HepG2 (cell line): ENCODE results near the gene KHK. TPM values are rescaled to one million over a fixed set of nuclear protein-coding genes. Genes with fewer than 3 reads are reported as not detected.
A peak's percentile ranks its signal among the peaks of the same experiment; 100 is the strongest.

Experiments
- ATAC-seq: fragments of 200-7000 bp; cut with Tn5 transposase; 3 replicates; pipeline ENCODE4 v1.9.1; 2020; ENCODE audit warnings: mild to moderate bottlenecking, moderate library complexity
- BruUV-seq: library from RNA; stranded (reverse); fragments of 400-500 nt; replicated peaks from 2 replicates; lab custom pipeline; 2021; lab: Mats Ljungman, UMichigan
- CTCF ChIA-PET: fragments of 300-600 bp; formaldehyde crosslinking; extraction: SDS; loops from one replicate; lab custom pipeline; 2021; ENCODE audit warnings: low total read pairs, inconsistent platforms, low intra/inter-chr PET ratio; lab: Yijun Ruan, JAX
- POLR2A ChIA-PET: fragments of 350-600 bp; sonication (Branson Sonifier 250); formaldehyde crosslinking; loops from one replicate; lab custom pipeline; 2020; ENCODE audit warnings: antibody characterized with exemption, inconsistent platforms; lab: Yijun Ruan, JAX
- DNase-seq: peaks from one replicate; pipeline ENCODE4 v3.0.0-alpha.2; 2015; ENCODE audit warnings: low spot score
- FAIRE-seq: peaks from 3 replicates; lab custom pipeline; 2011; peaks lifted over from hg19 to GRCh38; lab: Jason Lieb, UNC
- H2AFZ ChIP-seq: one replicate; pipeline ENCODE4 v1.6.1; 2011; ENCODE audit warnings: low read length, inconsistent platforms
- H3K27ac ChIP-seq: fragments of 300-600 bp; 3 replicates; pipeline ENCODE4 v1.8.0; 2011; ENCODE audit warnings: mixed run types, mild to moderate bottlenecking, mixed read lengths, low read length, inconsistent platforms; ENCODE audit not compliant: insufficient read depth; ENCODE audit errors: extremely low read length
- H3K27me3 ChIP-seq, 2 experiments: fragments of 200-600 bp in 1 of 2; 2 replicates in 1 of 2; 3 replicates in 1 of 2; pipeline versions ENCODE4 v1.6.0 to v1.8.0; 2011; ENCODE audit warnings: low read length in 2 of 2, mild to moderate bottlenecking in 2 of 2, moderate library complexity in 2 of 2, inconsistent platforms in 1 of 2; ENCODE audit not compliant: insufficient read depth in 2 of 2, control insufficient read depth in 1 of 2
- H3K36me3 ChIP-seq, 2 experiments: fragments of 200-600 bp in 1 of 2; replicated peaks in 1 of 2; 2 replicates in 1 of 2; 3 replicates in 1 of 2; pipeline versions ENCODE4 v1.5.1 to v1.8.0; 2011; ENCODE audit warnings: low read length in 2 of 2, inconsistent platforms in 1 of 2; ENCODE audit not compliant: insufficient read depth in 2 of 2, control insufficient read depth in 1 of 2
- H3K4me1 ChIP-seq: 2 replicates; pipeline ENCODE4 v1.5.1; 2012; ENCODE audit warnings: low read length, inconsistent platforms; ENCODE audit not compliant: insufficient read depth
- H3K4me2 ChIP-seq: 2 replicates; pipeline ENCODE4 v1.6.0; 2011; ENCODE audit warnings: low read depth, low read length, inconsistent platforms
- H3K4me3 ChIP-seq, 3 experiments: fragments of 200-600 bp in 1 of 3; sonication (generic), shearing (Covaris generic) in 1 of 3; replicated peaks in 1 of 3; 2 replicates each; pipeline ENCODE4 v1.5.1; 2011 to 2016; ENCODE audit warnings: low read length in 3 of 3, inconsistent platforms in 2 of 3, low read depth in 2 of 3, mild to moderate bottlenecking in 2 of 3, control low read depth in 1 of 3, mixed read lengths in 1 of 3; ENCODE audit not compliant: insufficient read depth in 1 of 3
- H3K79me2 ChIP-seq: one replicate; pipeline ENCODE4 v1.6.1; 2011; ENCODE audit warnings: low read length, inconsistent platforms; ENCODE audit not compliant: insufficient read depth
- H3K9ac ChIP-seq: 2 replicates; pipeline ENCODE4 v1.6.0; 2011; ENCODE audit warnings: mild to moderate bottlenecking, low read depth, low read length, inconsistent platforms; ENCODE audit not compliant: insufficient read depth
- H3K9me3 ChIP-seq: 2 replicates; pipeline ENCODE4 v1.5.1; 2012; ENCODE audit warnings: mild to moderate bottlenecking, low read length
- H4K20me1 ChIP-seq: 2 replicates; pipeline ENCODE4 v1.6.0; 2011; ENCODE audit warnings: inconsistent platforms, mild to moderate bottlenecking, low read length, moderate library complexity; ENCODE audit not compliant: insufficient read depth
- AGO2 ChIP-seq: fragments of 200-400 bp; formaldehyde crosslinking; optimal IDR thresholded peaks from 2 replicates; pipeline ENCODE3; 2017; ENCODE audit warnings: mild to moderate bottlenecking, low read depth, low read length, moderate library complexity
- EEA1 ChIP-seq: sonication (generic); formaldehyde crosslinking; IDR thresholded peaks from 2 replicates; pipeline ENCODE4 v1.5.1; 2020; ENCODE audit warnings: mild to moderate bottlenecking, missing genetic modification reagents, borderline replicate concordance
- NCOR1 ChIP-seq: fragments of 200-600 bp; sonication (generic); IDR thresholded peaks from 2 replicates; pipeline ENCODE4 v1.7.0; 2017; ENCODE audit warnings: antibody characterized with exemption, low read length, borderline replicate concordance
- POLR2A ChIP-seq, 2 experiments: IDR thresholded peaks; 2 replicates each; pipeline ENCODE4 v1.6.1; 2011; ENCODE audit warnings: low read depth in 2 of 2, low read length in 2 of 2, mild to moderate bottlenecking in 1 of 2, moderate library complexity in 1 of 2; ENCODE audit not compliant: insufficient read depth in 1 of 2
- POLR2G ChIP-seq: fragments of 200-400 bp; formaldehyde crosslinking; IDR thresholded peaks from 2 replicates; pipeline ENCODE4 v1.6.1; 2018; ENCODE audit warnings: mild to moderate bottlenecking, low read depth, low read length, moderate library complexity
- ZNF335 ChIP-seq: sonication (generic); formaldehyde crosslinking; IDR thresholded peaks from 2 replicates; pipeline ENCODE4 v1.4.0; 2020; ENCODE audit warnings: missing genetic modification reagents
- WGBS: methylation state at CpG from one replicate; pipeline ENCODE4 v1.1.6; 2017; ENCODE audit warnings: low lambda C conversion rate; 5-methylcytosine and 5-hydroxymethylcytosine counted together
- in situ Hi-C: cut with HindIII; loops from 2 replicates; pipeline ENCODE4 v1.10.0; 2017; ENCODE audit warnings: low pct_unique_long_range_greater_than_20kb; ENCODE audit not compliant: extremely low pct_ligation_motif_present
- intact Hi-C: fragments of 100-400 bp; cut with micrococcal nuclease; formaldehyde crosslinking; loops from one replicate; pipeline ENCODE4 v1.10.0; 2022; ENCODE audit not compliant: unreplicated experiment
- polyA plus RNA-seq, 8 experiments: library from polyadenylated mRNA; depleted of rRNA in 3 of 8; stranded (reverse) in 7 of 8; unstranded in 1 of 8; fragments of >200 nt; fragmentation: Illumina TruSeq in 4 of 8; extraction: Trizol in 4 of 8; gene quantifications; 2 replicates each; pipeline versions ENCODE4 v1.2.1 to v1.2.3, GENCODE V29; 2011 to 2016; ENCODE audit warnings: low read depth in 4 of 8, missing spikeins in 1 of 8, mixed read lengths in 1 of 8; ENCODE audit not compliant: insufficient read depth in 1 of 8
- total RNA-seq, 5 experiments: library from RNA; depleted of rRNA; stranded (reverse); fragments of >200 nt; fragmentation: Illumina TruSeq; extraction: Trizol; gene quantifications; 2 replicates each; pipeline ENCODE4 v1.2.3, GENCODE V29; 2016; ENCODE audit warnings: low read depth in 1 of 5

KHK gene
- total and polyA plus RNA-seq, 2 of the 13 experiments (the other 11 are each of a cell fraction or from before 2014, with no cell fraction given), result 40.9 to 99.2 TPM

DNA sequence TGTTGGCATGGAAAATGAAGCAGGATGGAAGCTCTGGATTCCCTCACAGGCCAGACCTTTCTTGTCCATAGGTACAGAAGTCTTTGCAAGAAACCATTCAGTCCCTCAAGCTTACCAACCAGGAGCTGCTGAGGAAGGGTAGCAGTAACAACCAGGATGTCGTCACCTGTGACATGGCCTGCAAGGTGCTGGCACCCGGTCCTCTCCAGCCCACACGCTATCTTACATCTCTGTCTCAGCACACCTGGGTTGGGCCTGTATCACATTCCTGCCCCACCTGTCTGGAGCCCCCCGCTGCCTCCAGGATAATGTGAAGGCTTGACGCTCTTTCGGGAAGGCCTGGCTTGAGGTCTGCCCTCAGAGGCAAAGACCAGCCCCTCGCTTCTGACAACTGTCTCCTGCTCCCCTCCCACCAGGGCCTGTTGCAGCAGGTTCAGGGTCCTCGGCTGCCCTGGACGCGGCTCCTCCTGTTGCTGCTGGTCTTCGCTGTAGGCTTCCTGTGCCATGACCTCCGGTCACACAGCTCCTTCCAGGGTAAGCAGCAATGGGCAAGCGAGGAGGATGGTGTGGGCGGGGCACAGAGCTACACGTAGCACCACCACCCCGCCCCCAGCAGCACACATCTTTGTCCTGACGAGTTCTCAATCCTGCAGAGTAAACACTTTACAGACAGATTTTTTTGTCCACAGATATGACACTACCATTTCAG, 47.8 kb upstream of the KHK start:
- 94% methylated on average over 17 of the region's 17 CpGs for WGBS
- Histone ChIP-seq H3K4me2 (no peak overlapping the region), H3K4me1 (peaks cover 24% of the 10 kb centered on the region), H2AFZ (no peak overlapping the region), H3K27me3 (no peaks in the 10 kb centered on the region; a peak in 1 of 5 replicates), H4K20me1 (no peaks in the 10 kb centered on the region; the same call in 1 of the 2 replicates), H3K9me3 (no peaks in the 10 kb centered on the region), H3K36me3 (peaks cover 66 to 80% of the 10 kb centered on the region in 2 experiments), H3K4me3 (no peak overlapping the region), H3K79me2 (peaks cover 24% of the 10 kb centered on the region), H3K27ac (no peak overlapping the region), H3K9ac (no peak overlapping the region)
- BruUV-seq, result no TSS peak
- DNase-seq, result no peak
- intact Hi-C loops (loop anchor here (10.0 kb wide), 1 partner anchor 46 kb away; the partner anchor contains the start of gene KHK), in situ Hi-C loops (no loop called here)
- POLR2A ChIA-PET, result interaction anchor here (3.0 kb wide), 1 partner anchor 12 kb away, joined by 19 read pairs; the partner anchor contains the start of gene AGBL5
- no peak for TF ChIP-seq NCOR1
- TF ChIP-seq ZNF335, result no peak
- TF ChIP-seq POLR2A (IDR thresholded peaks at IDR 0.05; ENCODE audit: insufficient read depth in 1 of 2, low read depth in 2 of 2, low read length in 2 of 2), result 0 out of 4 replicates have a peak, but pooled peaks of 1 of the 2 experiments have one; percentile 28
- TF ChIP-seq AGO2, result peak; percentile 36
- no peak for FAIRE-seq
- CTCF ChIA-PET, result no interaction called here
- ATAC-seq, result no peak

- POLR2A ChIA-PET, result interaction anchor here (3.0 kb wide), 1 partner anchor 11 kb away, joined by 19 read pairs; the partner anchor contains the start of gene AGBL5
- no peaks in the 10 kb centered on the region for H3K27me3 ChIP-seq
- no peak for DNase-seq
Observed at GRCh38 chr2:27039426-27039825, 47.1 kb upstream of the KHK start.

More at GRCh38 chr2:27039426-27039825, 47.1 kb upstream of the KHK start:
- FAIRE-seq (no peak), ATAC-seq (no peak; the same call in 2 of the 3 replicates)
- Histone ChIP-seq H4K20me1 (no peaks in the 10 kb centered on the region; the same call in 1 of the 2 replicates), H3K4me2 (no peak overlapping the region), H3K36me3 (peaks cover 66 to 80% of the 10 kb centered on the region in 2 experiments), H3K27ac (no peak overlapping the region), H2AFZ (no peak overlapping the region), H3K79me2 (peaks cover 18% of the 10 kb centered on the region), H3K4me1 (peaks cover 18% of the 10 kb centered on the region), H3K9me3 (no peaks in the 10 kb centered on the region), H3K4me3 (no peak overlapping the region), H3K9ac (no peak overlapping the region)
- no TSS peak for BruUV-seq
- CTCF ChIA-PET, result no interaction called here
- no peak for TF ChIP-seq EEA1 (CRISPR knock-in tag)
- TF ChIP-seq POLR2G, result peak; percentile 39
- intact Hi-C loops, result loop anchor here (10.0 kb wide), 1 partner anchor 45 kb away; the partner anchor contains the start of gene KHK
- in situ Hi-C loops, result no loop called here
- WGBS, result 93% methylated on average over 6 of the region's 6 CpGs
